ENCODE results near the gene PDE4D.

Gene PDE4D

GRCh38 chr5:59893429-59894227 lies at the start of gene PDE4D:
Gene PDE4D (minus strand): TSS chr5:59893726.
- peak; percentile 46 for DNase-seq

- no peak for DNase-seq
Measured at GRCh38 chr5:59937633-59938032, 44.1 kb upstream of the PDE4D start.

- no peak for DNase-seq
Measured at GRCh38 chr5:59923465-59923864, 29.9 kb upstream of the PDE4D start.

DNA sequence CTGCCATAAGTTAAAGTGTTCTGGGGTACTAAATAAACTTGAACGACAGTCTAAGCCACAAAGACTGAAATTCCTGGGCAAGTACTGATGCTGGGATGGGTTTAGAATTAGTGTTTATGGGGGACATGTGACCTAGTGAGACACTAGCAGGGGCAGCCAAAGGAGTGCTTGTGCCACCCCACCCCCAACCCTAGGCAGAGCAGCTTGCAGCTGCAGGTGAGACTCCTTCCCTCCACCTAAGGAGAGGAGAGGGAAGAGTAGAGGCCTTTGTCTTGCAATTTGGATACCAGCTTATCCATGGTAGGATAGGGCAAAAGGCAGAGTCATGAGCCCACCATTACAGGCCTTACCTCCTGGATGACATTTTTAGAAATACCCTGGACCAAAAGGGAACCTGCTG lies 28.7 kb upstream of the PDE4D start:
- DNase-seq = no peak

DNA sequence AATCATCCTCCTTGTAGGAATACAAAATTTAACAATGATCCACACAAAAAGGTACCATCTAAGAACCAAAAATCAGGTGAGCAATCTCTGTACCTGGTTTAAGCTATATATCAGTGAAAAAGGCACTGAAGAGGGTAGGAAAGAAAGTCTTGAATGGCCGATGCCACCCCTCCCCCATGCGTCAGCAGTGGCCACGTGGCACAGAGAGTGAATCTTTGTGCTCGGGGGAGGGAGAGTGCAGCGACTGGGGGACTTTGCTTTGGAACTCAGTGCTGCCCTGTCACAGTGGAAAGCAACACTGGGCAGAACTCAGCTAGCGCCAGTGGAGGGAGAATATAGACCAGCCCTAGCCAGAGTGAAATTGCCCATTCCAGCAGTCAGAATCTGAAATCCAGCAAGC lies 28.3 kb upstream of the PDE4D start:
- DNase-seq = no peak

GRCh38 chr5:59919484-59919883 lies 26.0 kb upstream of the PDE4D start:
- no peak for DNase-seq

DNA sequence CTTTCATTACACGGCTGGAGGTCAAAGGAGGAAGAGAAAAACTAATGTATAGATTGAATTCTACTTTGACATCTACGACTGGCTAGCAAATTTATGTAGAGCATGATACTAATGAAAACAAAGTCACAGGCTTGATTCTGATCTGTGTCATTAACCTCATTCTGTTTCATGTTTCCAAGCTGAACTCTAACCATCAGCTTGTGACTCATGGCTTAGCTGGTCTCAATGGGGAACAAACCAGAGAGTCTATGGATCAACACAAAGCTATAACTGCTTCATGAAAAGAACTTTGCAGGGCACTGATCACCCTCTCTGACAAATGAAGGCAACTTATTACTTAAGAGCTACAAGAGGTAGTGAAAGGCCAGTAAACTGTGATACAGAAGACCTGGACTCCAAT lies 23.6 kb upstream of the PDE4D start:
- no peak for DNase-seq

DNA sequence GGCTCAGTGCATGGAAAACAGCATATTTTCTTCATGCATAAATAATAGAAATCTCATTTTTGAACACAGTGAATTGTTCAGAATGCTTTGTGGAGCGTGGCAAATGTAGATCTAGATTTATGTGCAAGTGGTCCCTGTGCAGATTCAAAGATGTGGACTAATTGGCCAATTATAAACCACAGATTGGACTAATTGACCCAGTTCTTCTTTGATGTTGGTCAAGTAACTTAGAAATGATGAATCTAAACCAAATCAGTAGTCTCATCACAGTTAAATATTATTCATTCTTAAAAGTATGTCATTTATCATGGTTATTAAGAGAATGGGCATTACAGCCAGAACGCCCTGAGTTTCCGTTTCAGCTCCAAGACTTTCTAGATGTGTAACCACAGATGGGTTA lies 11.7 kb upstream of the PDE4D start:
- DNase-seq = no peak

- DNase-seq = no peak
Measured at GRCh38 chr5:59897075-59897474, 3.5 kb upstream of the PDE4D start.

DNA sequence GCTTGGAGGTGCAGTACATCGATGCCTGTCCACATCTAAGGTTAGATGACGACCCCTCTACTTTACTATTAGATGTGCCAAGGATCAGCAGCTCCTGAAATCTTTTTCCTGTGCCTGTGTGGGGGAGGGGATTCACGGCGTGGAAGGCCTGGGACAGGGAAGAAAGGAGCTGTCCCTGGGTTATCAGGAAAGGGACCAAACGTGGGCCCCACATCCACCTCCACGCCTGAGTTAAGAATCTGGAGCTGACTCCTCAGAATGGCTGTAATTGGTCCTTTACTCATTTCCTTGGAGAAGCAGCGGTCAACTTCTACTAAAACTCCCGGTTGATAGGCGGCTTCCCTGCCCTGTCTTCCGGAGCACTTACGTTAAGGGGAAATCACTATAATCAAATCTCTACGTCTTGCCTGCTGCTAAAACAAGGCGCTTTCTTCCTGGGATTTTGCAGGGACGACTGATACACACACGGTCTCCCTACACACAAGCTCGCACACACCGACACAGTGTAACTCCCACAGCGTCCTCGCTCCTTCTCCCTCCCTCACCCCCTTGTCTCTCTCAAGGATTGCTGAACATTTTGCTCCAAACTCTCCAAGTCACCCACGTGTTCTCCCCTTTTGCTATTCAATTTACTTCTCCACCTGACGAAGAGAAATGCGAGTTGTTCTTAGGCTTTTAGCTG lies 1.4 kb downstream of the PDE4D start:
- DNase-seq = no peak

GRCh38 chr5:59887274-59887673 lies 6.3 kb downstream of the PDE4D start:
- no peak for DNase-seq

GRCh38 chr5:59874675-59875074 lies 18.9 kb downstream of the PDE4D start:
- DNase-seq = no peak

DNA sequence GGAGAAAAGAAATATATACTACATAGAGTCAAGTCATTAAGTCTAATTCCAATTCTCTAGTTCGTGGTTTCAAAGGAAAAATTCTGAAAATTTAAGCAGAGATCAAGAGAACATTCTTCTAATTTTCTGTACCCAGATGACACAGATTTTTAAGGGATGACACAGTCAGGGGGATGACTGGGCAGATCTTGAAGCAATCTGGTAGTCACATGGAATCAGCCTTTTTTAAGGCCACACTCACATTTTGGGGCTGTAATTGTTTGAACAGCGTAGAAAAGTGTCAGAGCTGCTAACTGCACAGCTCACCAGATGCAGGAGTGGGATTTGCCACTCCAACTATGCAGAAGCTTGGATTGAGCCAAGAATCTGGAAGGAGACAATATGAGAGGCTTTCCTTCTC lies 20.4 kb downstream of the PDE4D start:
- DNase-seq = no peak

DNA sequence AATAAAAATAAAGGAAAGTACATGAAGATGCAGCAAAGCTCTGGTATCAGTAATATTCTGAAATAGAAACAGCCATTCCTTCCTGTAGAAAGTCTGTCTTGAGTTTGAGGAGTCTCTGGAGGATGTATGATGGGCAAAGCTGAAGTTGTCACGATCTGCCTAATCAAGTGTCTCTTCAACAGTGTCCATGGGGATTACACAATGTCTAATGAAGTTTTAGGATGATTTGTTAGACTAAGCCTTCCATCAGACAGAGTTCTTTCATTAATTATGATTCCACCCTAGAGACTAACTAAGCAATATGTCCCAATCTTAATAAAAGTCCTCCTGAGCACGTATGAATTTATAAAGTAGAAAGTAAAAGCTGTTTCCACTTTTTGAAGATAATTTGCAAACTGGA lies 26.9 kb downstream of the PDE4D start:
- no peak for DNase-seq

DNA sequence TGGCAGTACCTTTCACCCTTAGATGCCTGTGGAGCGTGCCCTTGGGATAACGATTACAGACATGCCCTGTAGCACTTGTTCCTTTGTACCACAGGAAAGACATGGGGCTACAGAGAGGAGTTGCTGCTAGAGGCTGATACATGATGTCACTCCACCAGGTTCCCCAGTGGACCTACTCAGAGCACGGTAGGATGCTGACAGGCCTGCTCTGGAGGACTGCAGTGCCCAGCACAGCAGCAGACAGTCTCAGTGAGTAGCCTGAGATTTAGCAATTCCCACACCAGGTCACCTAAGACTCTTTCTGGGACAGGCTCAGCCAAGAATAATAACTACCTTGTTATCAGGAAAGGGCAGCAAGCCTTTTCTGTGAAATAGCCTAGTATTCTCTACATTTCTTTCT lies 28.8 kb downstream of the PDE4D start:
- no peak for DNase-seq

DNA sequence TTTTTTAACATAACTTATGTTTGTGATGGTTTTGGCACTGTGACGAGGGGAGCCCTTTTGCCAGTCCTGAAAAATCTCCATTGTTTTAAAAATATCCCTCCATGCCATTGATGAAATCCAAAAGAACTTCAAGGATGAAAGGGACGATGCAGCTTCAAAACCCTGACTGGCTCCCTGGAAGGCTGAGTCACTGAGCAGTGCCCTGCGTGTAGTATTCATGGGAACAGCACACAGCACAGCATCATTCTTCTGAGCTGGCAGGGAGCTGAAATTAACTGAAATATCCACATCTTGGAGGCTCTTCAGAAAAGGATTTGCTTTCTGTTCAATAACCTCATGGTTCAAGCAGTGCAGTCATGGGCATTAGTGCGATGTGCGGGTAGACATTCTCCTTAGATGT lies 29.7 kb downstream of the PDE4D start:
- DNase-seq = no peak

DNA sequence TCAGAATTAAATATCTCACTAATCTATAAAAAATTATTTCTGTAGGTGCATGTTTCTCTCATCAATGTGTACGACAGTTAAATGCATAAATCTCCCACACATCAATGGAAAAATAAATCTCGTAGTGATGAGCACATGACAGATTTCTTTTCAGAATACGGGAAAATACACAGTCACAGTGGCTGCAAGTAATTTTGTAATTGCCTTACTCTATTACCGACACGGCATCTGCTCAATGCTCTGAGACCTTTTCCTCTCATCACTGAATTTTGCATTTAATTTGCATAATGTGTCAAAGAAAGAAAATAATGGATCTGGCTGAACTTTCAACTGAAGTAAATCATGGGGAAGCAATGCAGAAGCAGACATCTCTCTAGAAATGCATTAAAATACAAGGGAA lies 37.2 kb downstream of the PDE4D start:
- DNase-seq = no peak

DNA sequence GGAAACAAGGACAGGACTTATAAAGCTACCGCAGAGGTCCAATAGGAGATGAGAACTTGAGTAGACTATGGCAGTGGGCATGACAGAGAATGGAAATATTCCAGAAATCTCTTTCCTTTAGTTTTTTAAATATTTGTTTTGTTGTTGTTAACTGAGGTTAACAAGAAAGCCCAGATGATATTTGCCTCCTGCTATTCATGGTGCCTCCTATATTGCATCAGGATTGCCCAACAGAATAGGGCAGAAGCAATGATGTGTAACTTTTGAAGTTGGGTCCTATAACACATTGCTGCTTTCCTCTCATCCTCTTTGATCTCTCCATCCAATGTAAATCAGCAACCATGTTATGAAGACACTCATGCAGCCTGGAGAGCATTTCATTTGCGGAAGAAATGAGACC lies 42.8 kb downstream of the PDE4D start:
- DNase-seq = no peak

- DNase-seq = no peak
Measured at GRCh38 chr5:59847586-59847985, 45.9 kb downstream of the PDE4D start.

DNA sequence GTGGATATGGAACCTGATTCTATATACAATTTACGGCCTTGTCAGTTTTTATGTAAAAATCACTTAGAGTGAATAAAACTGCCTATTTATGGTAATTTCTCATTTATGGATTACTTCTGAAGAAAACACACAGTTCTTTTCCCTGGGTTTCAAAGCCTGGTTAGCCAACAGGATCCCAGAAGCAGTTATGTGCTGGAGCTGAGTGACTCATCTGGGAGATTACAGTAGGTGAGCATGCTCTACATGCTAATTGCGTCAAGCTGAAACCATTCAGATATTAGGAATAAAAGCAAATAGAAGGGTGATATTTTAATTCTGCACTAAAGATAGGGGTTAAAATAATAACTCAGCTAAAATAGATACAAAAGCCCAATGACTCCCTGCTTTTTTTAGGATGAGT lies 47.8 kb downstream of the PDE4D start:
- peak; percentile 62 for DNase-seq

GRCh38 chr5:59843511-59844213 lies 49.9 kb downstream of the PDE4D start:
- DNase-seq = no peak

- DNase-seq = no peak
Measured at GRCh38 chr5:59842999-59843398, 50.5 kb downstream of the PDE4D start.

DNA sequence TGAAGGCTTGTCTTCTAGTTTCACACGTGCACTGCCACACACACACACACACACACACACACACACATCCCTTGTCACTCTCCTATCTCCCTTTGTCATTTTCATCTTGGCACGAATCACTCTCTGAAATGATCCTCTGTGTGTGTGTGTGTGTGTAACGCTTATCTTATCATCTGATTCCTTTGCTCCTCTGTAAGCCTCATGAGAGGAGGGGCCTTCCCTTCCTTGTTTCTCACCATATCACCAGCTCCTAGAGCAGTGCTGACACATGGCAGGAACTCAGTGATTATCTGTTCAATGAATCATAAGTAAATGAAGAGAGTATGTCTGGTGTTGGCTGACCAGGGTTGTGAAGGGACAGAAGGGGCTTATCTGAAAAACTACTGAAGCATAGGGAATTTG lies 53.3 kb downstream of the PDE4D start:
- peak; percentile 57 for DNase-seq

DNA sequence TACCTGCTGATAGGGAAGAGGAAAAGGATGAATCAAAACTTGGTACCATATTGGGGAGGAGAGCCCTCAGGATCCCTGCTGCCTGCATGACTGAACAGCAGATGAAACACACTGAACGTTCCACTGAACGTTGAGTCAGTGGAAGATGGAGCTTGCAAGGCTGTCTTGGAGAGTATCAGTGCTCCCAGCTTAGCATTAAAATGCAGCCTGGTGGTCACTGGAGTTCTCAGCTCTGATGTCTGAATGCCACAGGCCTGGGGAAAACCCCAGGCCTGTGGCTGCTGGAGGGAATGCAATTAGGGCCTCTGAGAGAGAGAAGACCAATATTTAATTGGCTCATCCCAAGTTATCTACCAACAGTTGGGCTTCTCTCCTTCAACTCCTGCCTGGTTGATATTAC lies 54.5 kb downstream of the PDE4D start:
- no peak for DNase-seq

Data from NCI-H226 (cell line).